SK-N-MC (cell line): ENCODE results near the gene WFDC6.

Experiments
- DNase-seq: peaks from one replicate; pipeline ENCODE4 v3.0.0-alpha.2; 2011; ENCODE audit warnings: low read depth, low spot score
- H3K27ac ChIP-seq: fragments of 200-600 bp; sonication (generic); 2 replicates; pipeline ENCODE4 v1.5.1; 2016; ENCODE audit warnings: mixed run types
- H3K36me3 ChIP-seq: fragments of 200-600 bp; sonication (generic); 2 replicates; pipeline ENCODE4 v1.6.1; 2017; ENCODE audit warnings: antibody characterized with exemption, low read length, mixed read lengths; ENCODE audit not compliant: insufficient read depth
- H3K4me3 ChIP-seq: fragments of 200-600 bp; sonication (generic); 2 replicates; pipeline ENCODE4 v1.5.1; 2016
- H3K9ac ChIP-seq: fragments of 200-600 bp; sonication (generic); 2 replicates; pipeline ENCODE4 v1.8.0; 2017; ENCODE audit warnings: mixed run types, mixed read lengths; ENCODE audit not compliant: insufficient read length
- H3K9me3 ChIP-seq: fragments of 200-600 bp; sonication (generic); 2 replicates; pipeline ENCODE4 v1.6.1; 2017; ENCODE audit warnings: low read depth, mild to moderate bottlenecking, antibody characterized with exemption, low read length, moderate library complexity, mixed read lengths
- EZH2 ChIP-seq: fragments of 200-600 bp; sonication (generic); IDR thresholded peaks from one replicate; pipeline ENCODE4 v1.6.1; 2017; ENCODE audit warnings: antibody characterized with exemption
- FOXP2 ChIP-seq: optimal IDR thresholded peaks from 2 replicates; pipeline ENCODE3; 2011; ENCODE audit warnings: mild to moderate bottlenecking, moderate library complexity; ENCODE audit not compliant: insufficient read depth; ENCODE audit errors: extremely low read length, control extremely low read depth
- POLR2AphosphoS5 ChIP-seq: IDR thresholded peaks from 2 replicates; pipeline ENCODE4 v1.6.1; 2012; ENCODE audit warnings: mild to moderate bottlenecking, low read depth, low read length, borderline replicate concordance

The WFDC6 gene

DNA sequence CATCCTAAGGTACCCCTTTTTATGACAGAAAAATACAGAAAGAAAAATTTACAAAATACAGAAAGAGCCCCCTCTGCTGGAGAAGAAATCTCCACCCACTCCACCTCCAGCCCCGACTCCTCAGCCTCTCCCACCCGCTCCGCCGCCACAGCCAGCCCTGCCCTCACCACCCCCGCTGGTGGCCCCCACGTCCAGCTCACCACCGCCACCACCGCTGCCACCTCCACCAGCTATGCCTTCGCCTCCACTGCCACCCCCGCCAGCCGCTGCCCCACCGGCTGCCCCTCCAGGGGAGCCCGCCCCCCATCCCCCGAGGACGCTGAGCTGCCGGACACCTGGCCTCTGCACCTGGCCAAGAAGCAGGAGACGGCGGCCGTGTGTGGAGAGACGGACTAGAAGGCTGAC, 52.0 kb downstream of the WFDC6 start:
- no peak overlapping the region for H3K4me3 ChIP-seq
- no peaks in the 10 kb centered on the region for H3K36me3 ChIP-seq
- no peak for TF ChIP-seq EZH2
- no peak for TF ChIP-seq FOXP2
- TF ChIP-seq POLR2AphosphoS5, result no peak
- no peaks in the 10 kb centered on the region for H3K9me3 ChIP-seq
- H3K9ac ChIP-seq, result no peak overlapping the region
- H3K27ac ChIP-seq, result no peak overlapping the region
- DNase-seq, result no peak

DNA sequence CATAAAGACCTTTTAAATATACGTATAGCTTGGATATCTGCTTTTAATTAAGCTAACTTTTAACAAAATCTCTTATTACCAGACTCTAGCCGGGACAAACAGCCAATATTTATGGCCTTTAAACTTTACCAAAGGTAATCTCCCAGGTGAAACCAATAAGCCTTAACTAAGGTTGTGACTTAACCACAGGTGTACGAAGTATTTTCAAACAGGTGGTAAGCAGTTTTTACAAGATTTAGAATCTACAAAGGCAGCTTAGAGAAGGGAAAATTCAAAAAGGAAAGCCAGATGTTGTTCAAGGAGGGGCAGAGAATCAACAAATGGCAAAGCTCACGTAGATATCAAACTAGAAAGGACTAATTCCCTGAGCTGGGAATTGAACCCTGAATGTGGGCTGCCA, 53.9 kb downstream of the WFDC6 start:
- H3K36me3 ChIP-seq, result no peaks in the 10 kb centered on the region
- no peak overlapping the region for H3K9ac ChIP-seq
- DNase-seq, result no peak
- no peak overlapping the region for H3K27ac ChIP-seq
- H3K4me3 ChIP-seq, result no peak overlapping the region
- H3K9me3 ChIP-seq, result no peaks in the 10 kb centered on the region
- no peak for TF ChIP-seq EZH2

DNA sequence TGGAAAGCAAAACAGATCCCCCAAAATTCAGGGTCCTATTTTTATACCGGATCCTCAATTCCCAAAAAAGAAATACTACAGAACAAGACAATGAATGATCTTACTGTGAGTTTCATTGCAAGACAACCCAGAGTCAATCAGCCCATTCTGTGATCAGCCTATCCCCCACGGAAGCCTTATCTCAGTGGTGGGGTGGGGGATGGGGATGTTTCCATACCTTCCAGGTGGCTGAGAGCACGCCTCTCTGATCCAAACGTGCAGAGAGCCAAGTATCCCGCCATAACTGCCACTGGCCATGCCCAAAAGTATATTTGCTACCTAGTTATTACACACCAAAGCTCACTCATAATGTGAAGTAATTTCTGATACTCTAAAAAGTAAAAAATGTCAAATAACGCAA, 54.6 kb downstream of the WFDC6 start:
- no peak overlapping the region for H3K27ac ChIP-seq
- H3K9me3 ChIP-seq, result no peaks in the 10 kb centered on the region
- TF ChIP-seq POLR2AphosphoS5 (no peak), EZH2 (no peak), FOXP2 (no peak)
- H3K4me3 ChIP-seq, result no peak overlapping the region
- no peaks in the 10 kb centered on the region for H3K36me3 ChIP-seq
- H3K9ac ChIP-seq, result no peak overlapping the region
- no peak for DNase-seq
